ENCODE measurements around the gene TMEM127. TPM values are rescaled to one million over a fixed set of nuclear protein-coding genes. Genes with fewer than 3 reads are reported as not detected.

The TMEM127 gene
- total RNA-seq = 21.9 and 28.9 TPM in 2 replicates

DNA sequence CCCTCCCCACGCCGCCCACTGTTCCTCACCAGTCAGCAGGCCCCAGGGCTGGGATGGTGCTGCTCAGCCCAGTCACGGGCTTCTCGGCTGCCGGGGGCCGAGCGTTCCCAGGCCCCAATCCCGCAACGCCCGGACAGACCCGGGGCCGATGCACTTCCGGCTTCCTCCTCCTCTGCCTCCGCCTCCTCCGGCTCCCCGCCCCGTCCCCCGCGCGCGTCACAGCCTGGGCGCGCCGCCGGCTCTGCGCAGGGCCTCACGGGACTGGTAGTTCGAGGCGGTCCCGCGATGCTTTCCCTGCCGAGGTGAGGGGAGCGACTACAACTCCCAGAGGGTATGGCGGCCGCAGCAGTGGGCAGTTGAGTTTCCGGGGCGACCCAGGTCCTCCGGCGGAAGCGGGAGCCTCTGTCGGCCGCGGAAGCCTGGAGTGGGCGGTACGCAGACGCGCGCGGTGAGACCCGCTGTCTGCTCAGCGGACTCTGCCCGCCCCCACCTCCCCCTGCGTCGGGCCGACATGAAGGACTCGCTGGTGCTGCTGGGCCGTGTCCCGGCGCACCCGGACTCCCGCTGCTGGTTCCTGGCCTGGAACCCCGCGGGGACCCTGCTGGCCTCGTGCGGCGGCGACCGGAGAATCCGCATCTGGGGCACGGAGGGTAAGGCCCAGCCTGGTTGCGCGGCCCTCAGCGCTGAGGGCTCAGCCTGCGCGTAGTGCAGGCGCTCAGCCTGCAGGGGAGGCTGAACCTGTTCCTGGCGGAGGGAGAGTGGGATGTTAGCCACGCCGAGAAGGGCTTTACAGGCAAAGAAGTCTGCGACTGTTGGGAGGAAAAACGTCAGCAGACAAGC, at the start of gene TMEM127, which contains the start of gene CIAO1:
TMEM127 (minus strand) TSS at position 158 of the 840 bp plus-strand sequence. CDS start 616 bp downstream, outside the sequence.
CIAO1 (plus strand) TSS at position 386 of the 840 bp plus-strand sequence; CDS start at position 512, 126 bp downstream.

GRCh38 chr2:96305091-96305978, 39.5 kb upstream of the TMEM127 start, which contains the start of gene SNRNP200:
SNRNP200 (minus strand) TSS chr2:96305546; CDS start chr2:96305437, 109 bp downstream.

DNA sequence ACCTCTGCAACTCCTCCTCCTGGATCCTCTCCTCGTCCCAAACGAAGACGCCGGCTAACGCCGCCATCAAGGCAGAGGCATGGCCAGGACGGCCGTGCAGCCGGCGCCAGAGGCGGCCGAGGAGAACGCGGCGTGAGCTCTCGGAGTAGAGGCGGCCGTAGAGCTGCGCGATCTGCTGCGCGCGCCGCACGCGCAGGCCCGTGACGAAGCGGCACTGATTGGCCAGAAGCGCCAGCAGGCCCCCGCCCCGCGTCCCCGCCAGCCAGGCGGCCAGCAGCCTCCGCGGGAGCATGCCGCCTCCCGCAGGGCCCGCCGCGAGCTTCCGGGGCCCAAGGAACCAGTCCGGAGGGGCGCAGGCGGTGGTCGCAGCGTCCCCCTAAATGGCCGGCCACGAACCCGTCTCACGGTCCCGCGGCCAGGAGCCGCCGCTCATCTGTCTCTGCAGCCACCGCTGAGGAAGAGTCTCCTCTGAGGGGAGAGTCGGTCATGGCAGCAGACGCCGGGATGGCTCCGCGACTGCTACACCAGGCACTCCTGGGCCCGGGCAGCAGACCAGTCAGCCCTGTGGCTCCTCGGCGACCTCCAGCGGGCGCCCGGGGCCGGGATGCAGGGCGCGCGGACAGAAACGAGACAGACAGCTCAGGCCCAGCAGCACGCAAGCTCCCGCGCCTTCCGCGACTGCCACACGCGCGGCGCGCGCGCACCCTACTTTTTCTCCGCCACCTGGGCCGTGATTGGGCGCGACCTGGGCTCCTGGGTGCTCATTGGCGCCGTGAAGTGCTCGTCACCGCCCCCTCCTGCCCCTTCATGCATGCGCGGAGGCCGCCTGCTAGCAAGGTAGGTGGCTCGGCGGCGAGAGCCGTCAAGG, 57.4 kb downstream of the TMEM127 start, which contains the start of gene STARD7:
STARD7 (minus strand) TSS at position 685 of the 868 bp plus-strand sequence; CDS start at position 292, 393 bp downstream.

Other genes with a start within 250 kb of the TMEM127 start
- 3.0 and 9.2 TPM in 2 replicates for gene GPAT2, start 231.1 kb downstream of the TMEM127 start, total RNA-seq
- not detected in 2 replicates for gene ADRA2B, start 149.4 kb downstream of the TMEM127 start, total RNA-seq
- gene ASTL, start 127.5 kb downstream of the TMEM127 start, total RNA-seq = not detected in 2 replicates
- 2.6 and 3.5 TPM in 2 replicates for gene DUSP2, start 120.6 kb downstream of the TMEM127 start, total RNA-seq
- gene STARD7, start 57.2 kb downstream of the TMEM127 start, total RNA-seq = 94.0 and 122 TPM in 2 replicates
- 105 and 129 TPM in 2 replicates for gene CIAO1, start 228 bp upstream of the TMEM127 start, total RNA-seq
- gene SNRNP200, start 39.5 kb upstream of the TMEM127 start, total RNA-seq = 60.0 and 76.7 TPM in 2 replicates
- 1.4 and 3.5 TPM in 2 replicates for gene ITPRIPL1, start 59.3 kb upstream of the TMEM127 start, total RNA-seq
- 13.0 and 29.2 TPM in 2 replicates for gene NCAPH, start 69.8 kb upstream of the TMEM127 start, total RNA-seq
- not detected in 2 replicates for gene NEURL3, start 239.4 kb upstream of the TMEM127 start, total RNA-seq